NCI-H2107 treated with DMSO at 0.1 percent for 48 hours (cell line): ENCODE data around the gene ZBTB7C.

Source experiments
- DNase-seq: peaks from one replicate; lab custom pipeline; 2025; ENCODE audit not compliant: unreplicated experiment; lab: John Stamatoyannopoulos, UW

The ZBTB7C gene

GRCh38 chr18:48073211-48073930 is 335.8 kb downstream of the ZBTB7C start:
- no peak for DNase-seq

GRCh38 chr18:48072428-48073204 is 336.6 kb downstream of the ZBTB7C start:
- DNase-seq = no peak

DNA sequence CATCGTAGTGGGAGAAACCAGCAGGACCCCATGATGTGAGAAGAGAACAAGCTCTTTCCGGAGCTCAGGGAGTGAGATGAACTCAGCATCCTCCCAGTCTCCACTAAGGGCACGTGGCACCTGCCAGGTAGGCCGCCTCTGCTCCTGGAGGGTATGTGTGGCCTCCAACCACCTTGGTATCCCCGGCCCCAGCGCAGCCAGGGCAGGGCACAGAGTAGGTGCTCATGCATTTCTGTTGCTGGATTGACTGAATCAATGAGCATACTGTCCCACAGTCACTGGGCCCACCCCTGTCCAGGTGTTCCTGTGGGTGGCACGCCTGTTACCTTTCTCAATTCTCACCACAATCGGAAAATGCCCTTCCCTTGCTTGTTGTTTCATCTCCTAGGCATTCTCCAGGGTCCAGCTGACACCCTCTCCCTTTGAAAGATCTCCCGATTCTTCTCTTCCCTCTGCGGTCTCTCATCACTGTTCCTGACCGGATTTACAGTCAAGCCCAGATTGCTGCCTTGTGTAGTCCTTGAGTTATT is 340.2 kb downstream of the ZBTB7C start:
- no peak for DNase-seq

GRCh38 chr18:48066225-48066652 is 342.9 kb downstream of the ZBTB7C start:
- no peak for DNase-seq

GRCh38 chr18:48065601-48065995 is 343.6 kb downstream of the ZBTB7C start:
- no peak for DNase-seq

DNA sequence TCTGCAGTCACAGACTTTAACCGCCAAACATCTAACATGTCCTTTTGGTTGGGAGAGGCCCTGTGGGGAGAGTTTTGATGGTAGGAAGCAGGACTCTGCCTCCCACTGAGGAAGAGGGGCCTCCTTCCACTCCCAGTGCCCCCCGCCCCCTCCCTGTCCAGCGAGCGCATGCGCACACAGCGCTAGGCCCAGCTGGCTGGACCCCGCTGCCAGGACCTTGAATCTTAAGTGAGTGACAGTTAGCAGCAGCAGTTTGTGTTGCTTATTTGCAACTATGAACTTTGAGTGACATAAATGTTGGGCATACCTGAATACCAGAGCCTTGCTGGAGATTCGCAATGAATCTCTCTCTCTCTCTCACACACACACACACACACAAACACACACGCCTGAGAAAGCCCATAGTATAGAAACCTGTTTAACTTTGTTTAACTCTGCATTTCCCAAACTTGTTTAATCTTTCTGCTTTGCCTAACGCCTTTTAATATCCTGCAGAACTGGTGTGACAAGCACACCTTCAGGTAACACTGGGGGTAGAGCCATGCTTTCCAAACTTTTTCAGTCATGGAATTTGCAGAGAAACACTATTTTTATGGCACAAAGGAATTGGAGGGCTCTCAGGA is 344.1 kb downstream of the ZBTB7C start:
- DNase-seq = no peak

- DNase-seq = no peak
These were observed 347.2 kb downstream of the ZBTB7C start for GRCh38 chr18:48061781-48062570.

DNA sequence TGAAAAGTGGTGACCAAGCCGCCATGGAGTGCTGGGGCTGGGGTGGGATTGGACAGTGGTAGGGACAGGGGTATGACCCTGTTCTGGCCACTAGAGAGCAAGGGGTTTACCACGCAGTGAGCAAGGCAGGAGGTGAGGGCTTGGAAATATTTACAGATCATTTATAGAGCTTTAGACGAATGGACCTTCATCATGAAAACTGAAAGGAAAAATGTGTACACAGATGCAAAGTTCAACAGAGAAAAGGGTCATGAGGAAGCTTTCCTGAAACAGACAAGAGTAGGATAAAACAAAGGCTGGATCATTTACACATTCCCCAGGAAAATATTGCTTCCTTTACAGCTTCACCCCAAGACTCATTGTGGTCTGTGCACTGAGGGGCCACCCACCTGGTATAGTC is 348.2 kb downstream of the ZBTB7C start:
- DNase-seq = no peak

DNA sequence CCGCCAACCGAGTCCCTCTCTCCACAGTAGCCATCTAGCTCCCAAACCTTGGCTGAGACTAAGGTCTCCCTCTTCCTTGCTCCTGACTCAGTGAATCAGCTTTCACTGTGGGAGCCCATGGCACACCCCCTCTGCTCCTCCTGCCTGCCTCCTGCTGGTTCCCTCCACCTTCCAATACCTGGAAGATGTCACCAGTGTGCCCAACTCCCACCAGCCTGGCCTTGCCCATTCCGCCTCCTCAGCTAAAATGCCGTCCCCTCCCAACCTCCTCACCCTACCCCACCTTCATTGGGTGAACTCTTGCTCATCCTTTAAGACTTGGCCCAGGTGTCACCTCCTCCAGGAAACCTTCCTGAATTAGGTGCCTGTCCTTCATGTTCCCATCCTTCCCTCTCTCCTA is 348.8 kb downstream of the ZBTB7C start:
- no peak for DNase-seq

GRCh38 chr18:48059455-48060010 is 349.6 kb downstream of the ZBTB7C start:
- no peak for DNase-seq

GRCh38 chr18:48058486-48058885 is 350.7 kb downstream of the ZBTB7C start:
- DNase-seq = no peak

DNA sequence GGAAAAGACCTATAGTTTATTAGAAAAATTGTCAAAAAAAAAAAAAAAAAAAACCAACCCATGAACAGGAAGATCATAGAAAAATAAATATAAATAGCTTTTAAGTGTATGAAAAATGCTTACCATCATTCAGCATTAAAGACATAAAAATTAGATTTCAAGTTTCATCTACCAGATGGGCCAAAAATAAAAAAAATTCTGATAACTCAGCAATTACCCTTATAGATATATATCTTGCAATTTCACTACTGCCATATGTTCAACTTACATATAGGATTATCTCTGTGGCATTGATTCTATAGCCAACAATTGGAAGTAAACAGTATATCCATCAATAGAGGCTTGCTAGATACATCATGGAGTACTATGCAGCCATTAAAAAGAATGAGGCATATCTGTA is 352.2 kb downstream of the ZBTB7C start:
- DNase-seq = no peak

GRCh38 chr18:48055351-48055750 is 353.8 kb downstream of the ZBTB7C start:
- no peak for DNase-seq

- no peak for DNase-seq
These were observed 355.0 kb downstream of the ZBTB7C start for GRCh38 chr18:48053881-48054816.

DNA sequence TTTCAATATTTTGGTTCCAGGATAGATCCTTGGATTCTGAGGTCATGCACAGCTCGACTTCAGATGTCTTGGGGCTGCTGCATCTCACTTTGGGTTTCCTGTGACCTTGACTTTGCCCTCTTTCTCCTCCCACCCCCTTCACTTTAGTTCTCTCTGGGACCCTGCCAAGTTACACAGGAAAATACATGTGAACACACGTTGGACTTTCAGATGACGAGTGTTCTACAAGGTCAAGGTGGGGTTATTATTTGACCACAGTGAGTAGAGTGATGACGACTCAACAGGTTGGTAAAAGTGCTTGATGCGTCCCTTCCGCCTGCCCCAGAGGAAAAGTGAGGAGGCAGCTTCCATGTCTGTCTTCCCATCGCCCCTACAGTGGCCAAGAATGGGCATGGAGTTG is 356.3 kb downstream of the ZBTB7C start:
- DNase-seq = no peak

- DNase-seq = no peak
These were observed 357.0 kb downstream of the ZBTB7C start for GRCh38 chr18:48051945-48052840.

DNA sequence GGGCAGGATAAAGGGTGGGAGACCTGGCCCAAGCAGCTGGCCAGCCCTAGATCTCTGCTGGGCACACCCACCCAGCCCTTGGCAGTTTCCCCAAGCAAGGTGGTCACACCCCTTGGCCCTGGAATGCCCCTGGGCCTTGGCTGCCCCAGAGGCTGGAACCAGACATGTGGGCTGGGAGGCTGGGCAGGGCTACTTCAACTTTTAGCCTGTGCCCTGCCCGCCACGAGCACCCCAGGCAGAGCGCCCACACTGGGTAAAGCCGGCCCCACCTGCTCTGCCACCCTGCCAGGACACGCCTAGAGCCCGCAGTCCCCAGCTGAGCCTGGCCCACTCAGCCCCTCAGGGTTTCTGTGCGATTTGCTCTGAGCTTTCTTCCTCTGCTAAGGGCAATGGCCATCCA is 359.0 kb downstream of the ZBTB7C start:
- DNase-seq = no peak

DNA sequence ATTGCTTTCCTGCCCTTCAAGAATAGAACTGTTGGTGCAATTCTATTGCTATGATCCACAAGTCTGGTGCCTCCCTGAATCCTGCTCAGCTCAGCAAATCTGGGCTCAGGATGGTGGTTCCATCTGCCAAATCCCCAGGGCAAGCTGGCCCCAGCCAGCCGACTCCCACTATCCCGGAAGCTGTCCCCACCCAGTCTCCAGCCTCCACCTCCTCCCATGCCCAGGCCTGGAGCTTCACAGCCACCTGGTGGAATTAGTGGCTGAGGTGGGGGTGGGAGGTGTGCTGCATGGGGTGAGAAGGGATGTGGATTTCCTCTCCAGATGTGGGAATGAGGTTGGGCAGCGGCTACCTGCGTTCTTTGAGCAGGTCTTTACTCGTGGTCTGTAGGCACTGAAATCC is 359.4 kb downstream of the ZBTB7C start:
- no peak for DNase-seq

DNA sequence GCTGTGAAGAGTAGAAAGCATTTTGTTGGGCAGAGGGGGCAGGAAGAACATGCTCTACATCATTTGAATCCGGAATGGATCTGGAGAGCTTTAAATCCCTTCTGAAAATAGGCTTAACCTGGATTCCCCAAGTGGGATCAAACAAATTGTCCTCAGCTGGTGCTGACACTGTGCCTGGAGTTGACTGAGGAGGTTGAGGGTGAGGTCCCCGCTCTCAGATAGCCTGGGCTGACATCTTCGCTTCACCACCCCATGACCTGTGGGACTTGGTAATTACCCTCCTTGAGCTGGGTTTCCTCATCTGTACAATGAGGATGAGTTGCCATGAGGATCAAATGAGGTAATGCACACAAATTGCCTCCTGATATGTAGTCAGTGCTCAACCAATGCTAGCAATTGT is 360.9 kb downstream of the ZBTB7C start:
- DNase-seq = no peak
